SK-N-SH (cell line): ENCODE results near the gene SLC9A2.
A peak's percentile ranks its signal among the peaks of the same experiment; 100 is the strongest.

Source experiments
- NRF1 ChIP-seq: IDR thresholded peaks from 2 replicates; pipeline ENCODE4 v1.6.1; 2012; ENCODE audit warnings: low read depth, mild to moderate bottlenecking, low read length
- REST ChIP-seq: IDR thresholded peaks from 2 replicates; pipeline ENCODE4 v1.6.1; 2012; ENCODE audit warnings: mild to moderate bottlenecking, low read depth, low read length, moderate library complexity
- SIN3A ChIP-seq: IDR thresholded peaks from 2 replicates; pipeline ENCODE4 v1.6.1; 2012; ENCODE audit warnings: low read depth, mild to moderate bottlenecking, low read length, moderate library complexity, borderline replicate concordance
- TF ChIP-seq, protein P1 (sequence below): fragments of 200-600 bp; sonication (generic); IDR thresholded peaks from 2 replicates; pipeline ENCODE4 v1.6.1; 2017; ENCODE audit warnings: antibody characterized with exemption, mild to moderate bottlenecking, moderate library complexity

GRCh38 chr2:102703748-102704147 is 84.4 kb downstream of the SLC9A2 start:
- TF ChIP-seq NRF1 (no peak), REST (no peak), SIN3A (no peak)
- TF ChIP-seq, protein P1, sequence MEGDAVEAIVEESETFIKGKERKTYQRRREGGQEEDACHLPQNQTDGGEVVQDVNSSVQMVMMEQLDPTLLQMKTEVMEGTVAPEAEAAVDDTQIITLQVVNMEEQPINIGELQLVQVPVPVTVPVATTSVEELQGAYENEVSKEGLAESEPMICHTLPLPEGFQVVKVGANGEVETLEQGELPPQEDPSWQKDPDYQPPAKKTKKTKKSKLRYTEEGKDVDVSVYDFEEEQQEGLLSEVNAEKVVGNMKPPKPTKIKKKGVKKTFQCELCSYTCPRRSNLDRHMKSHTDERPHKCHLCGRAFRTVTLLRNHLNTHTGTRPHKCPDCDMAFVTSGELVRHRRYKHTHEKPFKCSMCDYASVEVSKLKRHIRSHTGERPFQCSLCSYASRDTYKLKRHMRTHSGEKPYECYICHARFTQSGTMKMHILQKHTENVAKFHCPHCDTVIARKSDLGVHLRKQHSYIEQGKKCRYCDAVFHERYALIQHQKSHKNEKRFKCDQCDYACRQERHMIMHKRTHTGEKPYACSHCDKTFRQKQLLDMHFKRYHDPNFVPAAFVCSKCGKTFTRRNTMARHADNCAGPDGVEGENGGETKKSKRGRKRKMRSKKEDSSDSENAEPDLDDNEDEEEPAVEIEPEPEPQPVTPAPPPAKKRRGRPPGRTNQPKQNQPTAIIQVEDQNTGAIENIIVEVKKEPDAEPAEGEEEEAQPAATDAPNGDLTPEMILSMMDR = peak; percentile 51
